MM.1S (cell line): ENCODE measurements around the gene MTFMT.

Experiments
- DNase-seq: peaks from one replicate; pipeline ENCODE4 v3.0.0-alpha.2; 2015
- H2AFZ ChIP-seq: fragments of 300-600 bp; sonication (generic); 2 replicates; pipeline ENCODE4 v1.6.0; 2016; ENCODE audit warnings: antibody characterized with exemption, low read length
- H3F3A ChIP-seq: fragments of 300-600 bp; sonication (generic); 2 replicates; pipeline ENCODE4 v1.6.1; 2016; ENCODE audit warnings: mild to moderate bottlenecking, antibody characterized with exemption, low read length, moderate library complexity, mixed read lengths; ENCODE audit not compliant: insufficient read depth
- H3K27ac ChIP-seq: fragments of 300-600 bp; sonication (generic); 2 replicates; pipeline ENCODE4 v1.5.1; 2016; ENCODE audit warnings: mild to moderate bottlenecking, low read length
- H3K27me3 ChIP-seq: fragments of 300-600 bp; sonication (generic); replicated peaks from 2 replicates; pipeline ENCODE4 v1.6.0; 2016; ENCODE audit warnings: low read length; ENCODE audit not compliant: insufficient read depth
- H3K36me3 ChIP-seq: fragments of 300-600 bp; sonication (generic); replicated peaks from 2 replicates; pipeline ENCODE4 v1.6.1; 2016; ENCODE audit warnings: mild to moderate bottlenecking, low read length, mixed read lengths; ENCODE audit not compliant: insufficient read depth
- H3K4me1 ChIP-seq: fragments of 300-600 bp; sonication (generic); 2 replicates; pipeline ENCODE4 v1.6.1; 2016; ENCODE audit warnings: low read length, mixed read lengths
- H3K4me2 ChIP-seq: fragments of 300-600 bp; sonication (generic); 2 replicates; pipeline ENCODE4 v1.6.0; 2016; ENCODE audit warnings: low read depth, low read length
- H3K4me3 ChIP-seq: fragments of 300-600 bp; sonication (generic); 2 replicates; pipeline ENCODE4 v1.5.1; 2016; ENCODE audit warnings: low read length, mixed read lengths
- H3K79me2 ChIP-seq: fragments of 300-600 bp; sonication (generic); 2 replicates; pipeline ENCODE4 v1.6.1; 2016; ENCODE audit warnings: mixed run types, low read length, mixed read lengths
- H3K9ac ChIP-seq: fragments of 300-600 bp; sonication (generic); 2 replicates; pipeline ENCODE4 v1.6.1; 2016; ENCODE audit warnings: low read length, mixed read lengths
- H3K9me2 ChIP-seq: fragments of 300-600 bp; sonication (generic); replicated peaks from 2 replicates; pipeline ENCODE4 v1.6.1; 2016; ENCODE audit warnings: mild to moderate bottlenecking, low read length, mixed read lengths; ENCODE audit not compliant: insufficient read depth
- H3K9me3 ChIP-seq: fragments of 300-600 bp; sonication (generic); replicated peaks from 2 replicates; pipeline ENCODE4 v1.6.1; 2016; ENCODE audit warnings: mild to moderate bottlenecking, low read length, mixed read lengths; ENCODE audit not compliant: insufficient read depth
- H4K20me1 ChIP-seq: fragments of 300-600 bp; sonication (generic); 2 replicates; pipeline ENCODE4 v1.6.1; 2016; ENCODE audit warnings: mild to moderate bottlenecking, low read length, moderate library complexity, mixed read lengths; ENCODE audit not compliant: insufficient read depth
- CTCF ChIP-seq: fragments of 300-600 bp; sonication (generic); IDR thresholded peaks from 2 replicates; pipeline ENCODE4 v1.5.1; 2016; ENCODE audit warnings: antibody characterized with exemption, low read length, mixed read lengths
- EZH2 ChIP-seq: fragments of 300-600 bp; sonication (generic); optimal IDR thresholded peaks from 2 replicates; pipeline ENCODE3; 2017; ENCODE audit warnings: low read depth, mild to moderate bottlenecking, antibody characterized with exemption, low read length, mixed read lengths
- EZH2phosphoT487 ChIP-seq: fragments of 300-600 bp; sonication (generic); IDR thresholded peaks from 2 replicates; pipeline ENCODE4 v1.6.1; 2018; ENCODE audit warnings: antibody characterized with exemption, low read length

The MTFMT gene

GRCh38 chr15:64954395-64954794 is 75.0 kb downstream of the MTFMT start:
- Histone ChIP-seq H3K9me3 (no peaks in the 10 kb centered on the region), H4K20me1 (no peaks in the 10 kb centered on the region), H3K27ac (no peak overlapping the region), H3K27me3 (no peaks in the 10 kb centered on the region), H3K4me2 (no peak overlapping the region), H3K9me2 (no peaks in the 10 kb centered on the region), H3K4me3 (no peak overlapping the region), H3K4me1 (no peaks in the 10 kb centered on the region), H3K79me2 (no peaks in the 10 kb centered on the region), H3K36me3 (0 out of 2 replicates have a peak, but pooled peaks cover 3% of the 10 kb centered on the region), H3F3A (peaks cover 10% of the 10 kb centered on the region; the same call in 1 of the 2 replicates), H2AFZ (no peak overlapping the region), H3K9ac (no peak overlapping the region)
- no peak for DNase-seq
- TF ChIP-seq EZH2phosphoT487 (no peak), CTCF (no peak), EZH2 (no peak)

GRCh38 chr15:64951777-64952418 is 77.5 kb downstream of the MTFMT start:
- H3K79me2 ChIP-seq: no peaks in the 10 kb centered on the region
- no peaks in the 10 kb centered on the region for H3K9me3 ChIP-seq
- H3K9ac ChIP-seq: no peak overlapping the region
- H3K4me2 ChIP-seq: no peak overlapping the region
- H3K36me3 ChIP-seq: 0 out of 2 replicates have a peak, but pooled peaks cover 3% of the 10 kb centered on the region
- H3F3A ChIP-seq: peaks cover 10% of the 10 kb centered on the region; the same call in 1 of the 2 replicates
- no peak overlapping the region for H2AFZ ChIP-seq
- no peak for DNase-seq
- no peak overlapping the region for H3K27ac ChIP-seq
- TF ChIP-seq CTCF (no peak), EZH2phosphoT487 (no peak), EZH2 (no peak)
- no peak overlapping the region for H3K4me3 ChIP-seq
- no peaks in the 10 kb centered on the region for H3K27me3 ChIP-seq
- H3K9me2 ChIP-seq: no peaks in the 10 kb centered on the region
- H4K20me1 ChIP-seq: no peaks in the 10 kb centered on the region
- H3K4me1 ChIP-seq: no peaks in the 10 kb centered on the region
